ENCODE data around the gene TACC2. TPM values are rescaled to one million over a fixed set of nuclear protein-coding genes. Genes with fewer than 3 reads are reported as not detected.
A peak's percentile ranks its signal among the peaks of the same experiment; 100 is the strongest.
"Not testable (repeated sequence)": the region's sequence is repeated elsewhere in the genome, so short reads cannot be mapped to it uniquely, and the experiment has no call there.

The TACC2 gene
- total RNA-seq, 8 experiments from 2014 or later, result 14.0 to 63.3 (median 31.9) TPM

DNA sequence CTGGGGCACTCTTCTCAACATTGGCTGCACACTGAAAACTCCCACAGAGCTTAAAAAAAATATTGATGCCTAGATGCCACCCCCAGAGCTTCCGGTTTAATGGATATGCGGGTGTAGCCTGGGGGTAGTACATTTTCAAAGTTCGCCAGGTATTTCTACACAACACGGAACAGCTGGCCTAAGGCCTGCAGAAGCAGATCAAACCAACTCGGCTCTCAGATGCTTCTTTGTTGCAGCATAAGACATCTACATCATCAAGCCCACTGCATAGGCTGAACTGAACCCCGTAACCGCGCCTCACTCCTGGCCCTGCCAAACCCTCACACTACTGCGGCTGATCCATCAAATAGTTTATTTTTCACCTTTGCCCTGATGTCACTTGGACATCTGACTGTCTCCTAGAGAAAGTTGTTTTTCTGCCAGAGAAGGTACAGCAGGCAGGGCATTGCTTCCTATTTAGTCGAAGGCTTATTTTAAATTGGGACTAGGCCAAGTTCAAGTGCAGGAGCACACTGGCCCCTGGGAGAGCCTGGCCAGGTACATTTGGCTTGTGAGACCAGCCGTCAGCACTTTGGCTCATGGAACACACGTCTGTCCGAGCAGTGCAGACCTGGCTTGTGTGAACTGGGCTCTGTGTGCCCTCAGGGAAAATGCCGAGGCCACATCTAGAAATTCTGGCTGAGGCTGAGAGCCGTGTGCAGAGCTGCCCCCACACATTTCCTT, 113.3 kb downstream of the TACC2 start:
- H3K27ac ChIP-seq, result no peak overlapping the region

DNA sequence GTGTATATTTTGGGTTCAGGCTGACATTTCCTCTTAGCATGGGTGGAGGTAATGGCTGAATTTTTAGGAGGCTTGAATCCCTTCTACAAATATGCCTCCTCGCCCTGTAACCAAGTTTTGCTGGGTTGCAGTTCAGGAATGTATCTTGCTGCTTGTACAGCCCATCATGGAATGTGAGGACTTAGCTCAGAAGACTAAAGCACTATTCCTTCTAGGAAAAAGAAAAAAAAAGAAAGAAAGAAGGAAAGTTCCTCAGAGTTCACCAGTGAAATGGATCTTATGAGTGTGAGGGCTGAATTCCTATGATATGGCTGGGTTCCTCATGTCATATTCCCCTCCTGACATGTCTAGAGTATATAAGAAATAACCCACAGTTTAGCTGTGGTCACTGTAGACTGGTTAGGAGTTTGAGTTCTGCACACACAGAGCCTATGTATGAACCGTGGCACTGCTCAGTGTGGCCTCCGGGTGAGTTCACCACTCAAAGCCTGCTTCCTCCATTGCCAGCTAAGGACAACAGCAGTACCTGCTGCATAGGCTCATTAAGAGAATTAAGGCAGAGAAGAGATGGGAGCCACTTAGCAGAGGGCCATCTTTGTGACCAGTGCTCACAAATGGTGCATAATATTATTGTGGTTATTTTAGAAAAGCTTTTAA, 114.0 kb downstream of the TACC2 start:
- Histone ChIP-seq H3K4me3 (no peak overlapping the region), H3K27ac (no peak overlapping the region), H3K4me1 (replicated peaks in 1 of 2) (no peaks in the 10 kb centered on the region)
- 57 to 94% (median 67%) methylated on average over 1 to 3 of the region's 3 CpGs; no CpG with 5 or more reads in 5 of the 10 experiments for WGBS, 10 experiments
- peak in 4 of 8 experiments; percentile 25 to 51 (median 34) for ATAC-seq (replicated peaks in 6 of 8)
- in situ Hi-C loops (cut with MboI; ENCODE audit: low pct_unique_long_range_greater_than_20kb in 2 of 9, low sequenced_read_pairs in 9 of 9, unreplicated experiment in 9 of 9), result no loop called here

More for the DNA sequence above, 113.3 kb downstream of the TACC2 start:
- H3K4me1 ChIP-seq (replicated peaks in 1 of 2), result no peaks in the 10 kb centered on the region
- peak in 1 of 8 experiments; percentile 17 for ATAC-seq (replicated peaks in 6 of 8)
- no peak overlapping the region for H3K4me3 ChIP-seq
- WGBS, 10 experiments, result 37 to 96% (median 88%) methylated on average over 3 to 10 of the region's 15 CpGs; no CpG with 5 or more reads in 1 of the 10 experiments
- in situ Hi-C loops (cut with MboI; ENCODE audit: low pct_unique_long_range_greater_than_20kb in 2 of 9, low sequenced_read_pairs in 9 of 9, unreplicated experiment in 9 of 9), result no loop called here

DNA sequence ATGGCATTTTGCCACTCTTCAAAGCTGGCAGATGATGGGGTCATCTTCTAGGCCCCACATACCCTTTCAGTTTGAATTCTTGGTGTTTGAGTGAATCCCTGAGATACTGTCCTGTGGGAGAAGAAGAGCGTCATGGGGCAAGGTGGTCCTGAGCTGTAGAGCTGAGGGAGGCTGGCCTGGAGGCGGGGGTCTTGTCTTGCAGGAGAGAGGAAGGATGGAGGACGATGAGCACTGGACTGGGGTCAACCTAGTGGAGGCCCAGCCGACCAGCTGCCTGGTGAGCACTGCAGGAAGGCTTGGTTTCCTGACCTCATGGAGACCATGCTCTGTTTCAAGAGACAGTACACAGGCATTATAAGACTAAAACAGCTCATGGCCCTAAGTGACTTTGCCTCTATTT, 114.6 kb downstream of the TACC2 start:
- Histone ChIP-seq H3K4me1 (replicated peaks in 1 of 2) (no peaks in the 10 kb centered on the region), H3K27ac (no peak overlapping the region), H3K4me3 (no peak overlapping the region)
- WGBS, 10 experiments, result 50 to 100% (median 83%) methylated on average over 1 to 3 of the region's 4 CpGs; no CpG with 5 or more reads in 1 of the 10 experiments
- no peak for ATAC-seq (replicated peaks in 6 of 8)
- in situ Hi-C loops (cut with MboI; ENCODE audit: low pct_unique_long_range_greater_than_20kb in 2 of 9, low sequenced_read_pairs in 9 of 9, unreplicated experiment in 9 of 9), result no loop called here

DNA sequence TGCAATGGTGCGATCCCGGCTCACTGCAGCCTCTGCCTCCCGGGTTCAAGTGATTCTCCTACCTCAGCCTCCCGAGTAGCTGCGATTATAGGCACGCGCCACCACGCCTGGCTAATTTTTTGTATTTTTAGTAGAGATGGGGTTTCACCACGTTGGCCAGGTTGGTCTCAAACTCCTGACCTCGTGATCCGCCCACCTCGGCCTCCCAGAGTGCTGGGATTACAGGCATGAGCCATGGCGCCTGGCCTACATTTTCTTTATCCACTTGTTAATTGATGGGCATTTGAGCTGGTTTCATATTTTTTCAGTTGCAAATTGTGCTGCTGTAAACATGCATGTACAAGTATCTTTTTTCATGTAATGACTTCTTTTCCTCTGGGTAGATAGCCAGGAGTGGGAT, 119.8 kb downstream of the TACC2 start:
- H3K27ac ChIP-seq; in situ Hi-C loops (cut with MboI; ENCODE audit: low pct_unique_long_range_greater_than_20kb in 2 of 9, low sequenced_read_pairs in 9 of 9, unreplicated experiment in 9 of 9); H3K4me3 ChIP-seq; ATAC-seq (replicated peaks in 6 of 8); H3K4me1 ChIP-seq (replicated peaks in 1 of 2): not testable (repeated sequence)
- 50 to 96% (median 91%) methylated on average over 3 to 10 of the region's 13 CpGs; no CpG with 5 or more reads in 7 of the 10 experiments for WGBS, 10 experiments

DNA sequence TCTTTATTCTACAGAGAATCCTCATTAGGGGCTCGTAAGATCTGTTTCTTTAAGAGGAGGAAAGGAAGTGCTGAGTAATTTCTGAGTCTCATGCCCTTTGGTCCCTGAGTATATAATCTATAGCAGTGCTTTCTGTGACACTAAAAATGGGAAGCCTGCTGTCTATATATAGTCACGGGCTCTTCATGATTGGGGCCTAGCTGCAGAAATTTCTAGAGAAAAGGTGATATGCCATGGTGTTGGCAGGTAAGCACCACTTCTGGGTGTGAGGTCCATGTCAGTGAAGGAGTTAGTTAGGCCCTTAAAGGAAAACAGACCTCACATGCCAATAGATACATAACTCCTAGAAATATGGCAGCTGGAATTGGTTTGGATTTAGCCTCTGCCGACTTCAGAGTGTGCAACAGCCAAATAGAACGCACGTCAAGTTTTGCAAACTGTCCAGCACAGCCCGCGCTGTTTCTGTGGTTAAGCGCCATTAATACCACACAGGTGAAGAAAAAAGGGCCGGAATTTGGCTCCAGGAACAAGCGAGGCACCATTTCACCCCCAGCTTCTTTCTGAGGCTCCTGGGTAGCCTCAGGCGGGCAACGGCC, 123.2 kb downstream of the TACC2 start:
- Histone ChIP-seq H3K4me3 (peak overlapping the region in 4 of 5 donors; percentile 39 to 55 (median 47)), H3K4me1 (replicated peaks in 1 of 2) (peaks cover 12 to 17% of the 10 kb centered on the region in 2 donors), H3K27ac (no peak overlapping the region)
- WGBS, 10 experiments, result 0 to 100% (median 42%) methylated on average over 1 to 12 of the region's 12 CpGs; no CpG with 5 or more reads in 1 of the 10 experiments
- ATAC-seq (replicated peaks in 6 of 8), result peak in 2 of 8 experiments; percentile 0 to 1
- in situ Hi-C loops (cut with MboI; ENCODE audit: low pct_unique_long_range_greater_than_20kb in 2 of 9, low sequenced_read_pairs in 9 of 9, unreplicated experiment in 9 of 9), result no loop called here

DNA sequence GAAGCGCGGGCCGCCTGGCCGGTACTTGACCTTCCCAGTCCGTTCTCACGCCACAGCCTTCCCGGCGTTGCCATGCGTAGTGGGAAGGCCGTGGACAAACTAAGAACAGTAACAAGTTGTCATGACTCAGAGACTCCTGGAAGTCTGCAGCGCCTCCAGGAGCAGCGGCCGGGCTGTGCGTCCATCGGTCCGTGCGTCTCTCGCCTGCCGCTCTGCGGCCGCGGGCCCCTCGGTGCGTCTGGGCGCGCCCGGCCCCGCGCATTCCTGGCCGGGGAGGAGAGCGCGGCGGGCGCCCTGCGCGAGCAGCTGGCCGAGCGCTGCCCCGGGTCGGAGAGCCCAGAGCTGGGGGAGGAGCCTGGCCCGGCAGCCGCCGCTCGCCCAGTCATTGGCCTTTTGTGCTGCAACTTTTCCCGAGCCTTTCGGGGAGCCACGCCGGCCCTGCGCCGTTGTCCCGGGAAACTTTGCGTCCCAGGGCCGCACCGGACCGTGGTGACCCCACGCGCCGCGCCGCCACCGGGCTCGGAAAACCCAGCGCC, 123.7 kb downstream of the TACC2 start:
- peaks cover 12 to 17% of the 10 kb centered on the region in 2 donors for H3K4me1 ChIP-seq (replicated peaks in 1 of 2)
- in situ Hi-C loops (cut with MboI; ENCODE audit: low pct_unique_long_range_greater_than_20kb in 2 of 9, low sequenced_read_pairs in 9 of 9, unreplicated experiment in 9 of 9), result no loop called here
- no peak overlapping the region for H3K27ac ChIP-seq
- H3K4me3 ChIP-seq, result peak overlapping the region; percentile 32 to 55 (median 45)
- 0 to 1% methylated on average over 1 to 19 of the region's 63 CpGs; no CpG with 5 or more reads in 8 of the 10 experiments for WGBS, 10 experiments
- peak; percentile 77 to 94 (median 90) for ATAC-seq (replicated peaks in 6 of 8)

DNA sequence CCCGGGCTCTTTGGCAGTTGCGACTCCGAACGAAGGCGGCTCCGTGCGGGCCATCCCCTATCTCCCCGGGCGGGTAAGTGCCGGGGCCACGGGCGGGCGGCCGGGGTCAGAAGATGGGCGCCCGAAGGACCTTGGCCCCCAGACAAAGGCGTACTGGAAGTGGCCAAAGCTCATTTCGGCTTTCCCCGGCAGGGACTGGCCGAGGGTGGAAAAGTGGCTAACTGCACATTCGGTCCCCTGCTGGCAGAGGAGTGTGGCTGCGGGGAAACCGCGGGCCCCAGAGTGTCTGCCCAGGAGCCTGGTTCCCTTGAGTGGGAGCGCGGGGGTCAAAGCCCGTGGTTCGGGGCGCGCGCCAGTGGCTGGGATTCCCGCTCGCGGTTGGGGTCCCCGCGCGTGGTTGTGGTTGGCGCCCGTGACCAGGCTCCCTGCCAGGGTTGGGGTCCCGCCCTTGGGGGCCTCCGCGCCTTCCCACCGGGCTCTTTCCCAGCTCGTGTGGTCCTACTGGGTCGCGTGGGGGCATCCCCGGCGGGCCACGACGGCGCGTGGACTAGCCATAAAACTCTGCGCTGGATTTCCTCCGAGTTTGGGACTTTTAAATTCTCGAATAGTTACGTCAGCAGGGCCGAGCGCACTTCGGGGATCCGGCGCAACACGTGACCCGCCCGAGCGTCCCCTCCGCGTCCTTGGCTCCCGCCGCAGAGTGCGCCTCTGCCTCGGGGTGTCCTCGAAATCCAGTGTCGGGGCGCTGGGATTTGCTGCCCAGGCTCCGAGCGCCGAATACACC, 124.4 kb downstream of the TACC2 start:
- WGBS, 10 experiments, result 0 to 10% (median 1%) methylated on average over 2 to 18 of the region's 77 CpGs; no CpG with 5 or more reads in 6 of the 10 experiments
- H3K4me3 ChIP-seq, result peak overlapping the region; percentile 32 to 55 (median 45)
- ATAC-seq (replicated peaks in 6 of 8), result peak; percentile 45 to 73 (median 66)
- peak overlapping the region in 1 of 2 donors; percentile 42 for H3K27ac ChIP-seq
- H3K4me1 ChIP-seq (replicated peaks in 1 of 2), result peaks cover 12 to 17% of the 10 kb centered on the region in 2 donors
- in situ Hi-C loops (cut with MboI; ENCODE audit: low pct_unique_long_range_greater_than_20kb in 2 of 9, low sequenced_read_pairs in 9 of 9, unreplicated experiment in 9 of 9), result no loop called here

DNA sequence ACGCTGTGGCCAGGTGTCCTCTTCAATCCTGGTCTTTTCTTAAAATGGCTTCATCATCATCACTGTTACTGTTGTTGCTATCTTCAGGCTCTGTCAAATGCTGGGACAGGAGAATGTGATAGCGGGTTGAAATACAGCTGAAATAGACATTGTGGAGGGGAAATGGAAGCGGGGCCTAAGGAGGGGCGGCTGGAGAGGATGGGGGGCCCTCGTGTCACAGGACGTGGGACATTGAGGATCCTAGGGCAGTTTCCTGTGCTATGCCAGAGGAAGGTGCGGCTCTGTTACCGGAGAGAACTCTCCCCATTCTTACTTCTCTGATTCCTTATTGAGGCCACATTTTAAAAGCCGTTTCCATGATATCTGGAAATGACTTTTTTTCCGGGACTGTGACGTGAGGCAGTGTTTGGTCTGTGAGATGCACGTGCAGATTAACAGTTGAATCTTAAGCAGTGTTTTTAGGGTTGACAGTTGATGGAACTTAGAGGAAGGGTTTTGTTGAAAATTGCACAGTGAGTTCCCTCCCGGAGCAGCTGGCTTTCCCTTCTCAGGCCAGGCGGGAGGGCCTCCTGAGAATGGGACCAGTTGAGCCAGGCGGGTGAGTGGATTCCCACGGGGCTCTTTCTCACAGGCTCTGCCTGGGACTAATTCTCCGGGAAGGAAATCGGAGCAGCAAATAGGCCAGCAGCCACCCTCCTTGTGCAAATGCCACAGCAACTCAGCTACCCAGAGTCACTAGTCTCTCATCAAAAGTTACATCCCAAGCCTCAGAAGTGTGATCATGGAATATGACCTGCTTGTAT, 125.2 kb downstream of the TACC2 start:
- peak overlapping the region; percentile 32 to 55 (median 45) for H3K4me3 ChIP-seq
- in situ Hi-C loops (cut with MboI; ENCODE audit: low pct_unique_long_range_greater_than_20kb in 2 of 9, low sequenced_read_pairs in 9 of 9, unreplicated experiment in 9 of 9), result no loop called here
- peak in 2 of 8 experiments; percentile 0 to 2 for ATAC-seq (replicated peaks in 6 of 8)
- 0 to 73% (median 34%) methylated on average over 1 to 7 of the region's 18 CpGs; no CpG with 5 or more reads in 2 of the 10 experiments for WGBS, 10 experiments
- H3K4me1 ChIP-seq (replicated peaks in 1 of 2), result peaks cover 12 to 17% of the 10 kb centered on the region in 2 donors
- H3K27ac ChIP-seq, result no peak overlapping the region

DNA sequence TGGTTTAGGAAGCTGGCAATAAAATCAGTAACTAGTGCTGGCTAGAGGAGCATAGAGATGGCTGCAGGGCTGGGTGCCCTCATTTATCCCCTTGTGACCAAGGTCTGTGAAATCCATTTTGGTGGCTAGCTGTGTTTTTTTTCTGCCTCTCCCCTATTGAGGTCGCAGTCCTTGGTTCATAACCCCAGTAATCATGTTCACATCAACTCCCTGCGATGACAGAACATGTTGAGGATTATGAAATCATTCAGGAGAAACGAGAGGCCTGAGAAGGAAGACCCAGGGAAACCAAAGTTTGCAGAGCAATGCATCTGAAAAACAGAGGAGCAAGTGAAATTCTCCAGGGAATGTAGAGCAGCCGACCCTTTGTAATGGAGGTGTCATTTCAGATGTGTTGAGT, 126.9 kb downstream of the TACC2 start:
- H3K4me3 ChIP-seq, result no peak overlapping the region
- ATAC-seq (replicated peaks in 6 of 8), result no peak
- H3K27ac ChIP-seq, result no peak overlapping the region
- peaks cover 12 to 17% of the 10 kb centered on the region in 2 donors for H3K4me1 ChIP-seq (replicated peaks in 1 of 2)
- in situ Hi-C loops (cut with MboI; ENCODE audit: low pct_unique_long_range_greater_than_20kb in 2 of 9, low sequenced_read_pairs in 9 of 9, unreplicated experiment in 9 of 9), result no loop called here
- WGBS, 10 experiments, result 40 to 100% (median 73%) methylated on average over 1 to 3 of the region's 4 CpGs; no CpG with 5 or more reads in 3 of the 10 experiments

DNA sequence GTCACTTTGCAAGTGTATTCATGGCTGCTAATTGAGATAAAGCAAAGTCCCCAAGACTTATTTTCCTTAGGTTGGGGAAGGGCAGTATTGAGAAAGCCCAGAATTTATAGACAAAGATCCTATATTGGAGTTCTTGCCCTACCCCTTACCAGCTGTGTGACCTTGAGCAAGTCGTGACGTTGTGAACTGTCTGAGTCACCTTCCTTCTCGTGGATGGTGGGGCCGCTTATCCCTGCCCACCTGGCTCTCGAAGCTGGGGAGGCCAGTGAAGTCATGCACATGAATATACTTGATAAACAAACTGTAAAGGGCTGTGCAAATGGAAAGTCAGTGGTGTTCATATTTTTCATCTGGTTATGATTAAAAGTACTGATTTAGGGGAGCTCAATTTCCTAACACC, 127.4 kb downstream of the TACC2 start:
- H3K27ac ChIP-seq, result no peak overlapping the region

DNA sequence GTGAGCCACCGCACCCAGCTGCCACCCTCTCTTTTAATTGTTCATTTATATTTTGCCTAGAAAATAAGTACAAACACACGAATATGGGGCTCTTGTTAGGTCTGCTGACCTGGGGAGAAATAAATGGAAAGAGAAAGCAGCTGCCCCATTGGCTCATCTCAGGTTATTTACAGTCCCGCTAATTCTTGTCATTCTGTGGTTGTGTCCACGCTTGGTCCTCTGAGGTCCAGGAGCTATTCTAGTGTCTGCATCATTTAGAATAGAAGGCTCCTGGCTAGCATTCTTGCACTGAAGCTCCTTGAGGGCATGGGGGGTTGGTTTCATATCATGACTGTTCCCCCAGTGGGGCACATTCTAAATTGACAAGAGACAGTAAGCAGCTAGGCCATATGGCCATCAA, 128.5 kb downstream of the TACC2 start:
- in situ Hi-C loops (cut with MboI; ENCODE audit: low pct_unique_long_range_greater_than_20kb in 2 of 9, low sequenced_read_pairs in 9 of 9, unreplicated experiment in 9 of 9), result no loop called here
- no peak for ATAC-seq (replicated peaks in 6 of 8)
- Histone ChIP-seq H3K4me1 (replicated peaks in 1 of 2) (peaks cover 4 to 13% of the 10 kb centered on the region in 2 donors), H3K4me3 (no peak overlapping the region), H3K27ac (no peak overlapping the region)
- WGBS, 10 experiments, result 90 to 100% (median 93%) methylated on average over 3 to 4 of the region's 4 CpGs; no CpG with 5 or more reads in 6 of the 10 experiments

More for the DNA sequence above, 127.4 kb downstream of the TACC2 start:
- Histone ChIP-seq H3K4me3 (no peak overlapping the region), H3K4me1 (replicated peaks in 1 of 2) (peaks cover 12 to 17% of the 10 kb centered on the region in 2 donors)
- 0 to 68% (median 37%) methylated on average over 1 to 5 of the region's 5 CpGs; no CpG with 5 or more reads in 5 of the 10 experiments for WGBS, 10 experiments
- peak in 1 of 8 experiments; percentile 0 for ATAC-seq (replicated peaks in 6 of 8)
- in situ Hi-C loops (cut with MboI; ENCODE audit: low pct_unique_long_range_greater_than_20kb in 2 of 9, low sequenced_read_pairs in 9 of 9, unreplicated experiment in 9 of 9), result no loop called here
